Endometrium (tissue), 2 donors: ENCODE results near the gene HIVEP2.

Experiments
- FAIRE-seq: peaks from 2 replicates; lab custom pipeline; 2012; peaks lifted over from hg19 to GRCh38; lab: Jason Lieb, UNC
- donor health status: control.
- donor health status: control.

HIVEP2 gene

DNA sequence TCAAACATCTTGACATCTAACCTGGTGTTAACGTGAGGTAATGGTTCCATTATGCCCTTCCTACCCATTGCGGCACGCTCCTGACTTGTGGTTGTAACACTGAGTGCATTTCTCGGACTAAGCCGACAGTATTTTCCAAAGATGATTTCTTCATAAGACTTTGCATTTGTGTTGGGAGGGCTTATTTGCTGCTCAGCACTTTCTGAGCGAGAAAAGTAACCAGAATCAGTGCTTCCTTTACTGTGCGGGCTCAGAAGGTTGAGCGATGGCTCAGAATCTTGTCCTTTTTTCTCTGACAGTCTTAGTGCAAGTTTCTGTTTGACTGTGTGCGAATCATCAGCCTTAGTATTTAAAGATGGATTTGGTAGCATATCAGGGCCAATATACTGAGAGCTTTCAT is 171.7 kb downstream of the HIVEP2 start:
- no peak for FAIRE-seq

DNA sequence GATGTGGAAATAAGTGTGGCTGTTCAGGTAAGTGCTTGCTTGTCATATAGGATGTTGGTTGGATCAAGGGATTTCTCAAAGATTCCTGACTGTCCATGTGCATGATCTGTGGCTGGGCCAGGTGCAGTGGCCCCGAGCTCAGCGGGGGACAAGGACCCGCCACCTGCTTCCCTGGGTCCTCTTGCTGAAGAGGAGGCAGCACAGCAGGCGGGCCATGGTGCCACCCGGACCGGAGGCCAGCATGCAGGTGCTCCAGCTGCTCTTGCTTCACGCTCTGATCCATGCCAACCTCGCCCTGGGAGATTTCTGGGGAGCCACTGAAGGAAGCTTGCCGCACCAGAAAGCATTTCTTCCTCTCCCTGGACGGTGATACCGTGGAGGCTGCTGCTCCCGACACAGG is 173.8 kb downstream of the HIVEP2 start:
- FAIRE-seq, result no peak

- no peak for FAIRE-seq
These were observed 179.7 kb downstream of the HIVEP2 start for GRCh38 chr6:142765306-142765705.

DNA sequence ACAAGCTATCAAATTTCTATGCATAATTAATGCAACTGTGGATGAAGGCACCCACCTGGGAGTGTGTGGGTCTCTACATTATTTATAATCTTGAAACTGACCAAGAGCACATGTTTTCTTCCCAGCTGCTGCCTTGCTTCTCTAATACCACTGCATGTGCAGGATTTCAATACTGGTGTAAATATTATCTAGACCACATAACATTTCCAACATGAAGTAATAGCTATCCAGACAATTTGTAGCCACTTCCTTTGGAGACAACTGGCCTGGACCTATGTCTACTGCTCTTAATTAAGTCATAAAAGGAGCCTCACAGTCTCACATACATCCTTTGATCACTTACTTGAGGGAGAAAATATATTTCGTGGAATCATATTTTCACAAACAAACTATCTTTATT is 180.7 kb downstream of the HIVEP2 start:
- FAIRE-seq, result no peak

- no peak for FAIRE-seq
These were observed 181.8 kb downstream of the HIVEP2 start for GRCh38 chr6:142763205-142763604.

DNA sequence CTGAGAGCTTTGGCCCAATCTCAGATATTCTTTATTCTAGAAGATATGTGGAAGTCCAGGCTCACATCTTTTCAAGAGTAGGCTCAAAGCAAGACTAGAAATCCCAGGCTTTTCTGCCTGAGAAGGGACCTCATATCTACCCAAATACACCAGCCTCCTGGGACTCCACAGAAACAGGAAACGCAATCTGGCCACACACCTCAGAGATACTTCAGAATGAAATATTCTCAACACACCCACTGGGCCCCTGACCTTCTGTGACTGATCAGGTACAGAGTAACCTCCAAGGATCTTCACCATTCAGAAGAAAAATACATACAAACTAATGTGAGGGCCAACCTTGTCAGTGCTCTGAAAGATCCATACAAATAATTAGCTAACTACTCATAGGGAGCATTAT is 183.2 kb downstream of the HIVEP2 start:
- FAIRE-seq, result no peak

GRCh38 chr6:142760152-142760551 is 184.8 kb downstream of the HIVEP2 start:
- FAIRE-seq, result no peak

GRCh38 chr6:142758629-142759025 is 186.3 kb downstream of the HIVEP2 start:
- FAIRE-seq, result no peak

GRCh38 chr6:142757852-142758628 is 186.9 kb downstream of the HIVEP2 start:
- no peak for FAIRE-seq

DNA sequence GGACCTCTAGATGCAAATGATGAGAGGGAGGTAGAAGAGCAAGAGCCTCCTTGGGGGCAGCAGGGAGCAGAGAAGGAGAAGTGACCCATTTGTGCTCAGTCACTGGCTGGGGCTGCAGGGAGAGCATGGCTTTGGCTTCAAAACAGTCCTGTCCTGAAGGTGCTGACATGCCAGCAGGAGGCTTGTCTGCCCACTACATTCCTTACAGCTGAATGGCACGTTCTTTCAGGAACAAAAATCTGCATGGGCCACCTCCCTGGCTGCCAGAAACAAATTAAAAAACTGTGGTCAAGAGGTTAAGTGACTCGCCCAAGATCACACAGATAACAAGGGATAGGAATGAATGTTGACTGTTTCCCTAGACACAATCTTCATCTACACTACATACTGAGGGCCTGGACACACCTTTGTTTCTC is 188.8 kb downstream of the HIVEP2 start:
- FAIRE-seq, result no peak

- FAIRE-seq, result no peak
These were observed 191.8 kb downstream of the HIVEP2 start for GRCh38 chr6:142753196-142753595.

GRCh38 chr6:142752348-142752747 is 192.6 kb downstream of the HIVEP2 start:
- no peak for FAIRE-seq

- FAIRE-seq, result no peak
These were observed 193.5 kb downstream of the HIVEP2 start for GRCh38 chr6:142751452-142751851.

- FAIRE-seq, result no peak
These were observed 194.0 kb downstream of the HIVEP2 start for GRCh38 chr6:142750998-142751397.

GRCh38 chr6:142749556-142749955 is 195.4 kb downstream of the HIVEP2 start:
- FAIRE-seq, result no peak

DNA sequence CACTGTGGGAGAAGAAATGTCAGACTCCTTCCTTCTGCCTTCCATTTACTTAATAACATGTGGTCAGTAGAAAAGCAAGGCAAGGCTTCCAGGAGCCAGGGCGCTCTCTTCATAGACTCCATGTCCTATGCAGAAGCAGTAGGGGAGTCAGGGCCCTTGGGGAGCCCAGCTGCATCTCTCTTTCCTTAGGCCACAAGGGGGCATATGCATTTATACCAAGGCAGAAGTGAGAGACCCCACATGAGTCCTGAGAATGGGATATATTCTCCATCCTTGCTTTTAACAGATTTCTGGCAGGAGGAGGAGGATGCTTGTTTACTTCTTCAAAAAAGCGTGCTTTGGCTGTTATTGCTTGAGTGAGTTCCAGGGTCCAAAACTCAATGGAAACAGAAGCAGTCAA is 198.5 kb downstream of the HIVEP2 start:
- no peak for FAIRE-seq

DNA sequence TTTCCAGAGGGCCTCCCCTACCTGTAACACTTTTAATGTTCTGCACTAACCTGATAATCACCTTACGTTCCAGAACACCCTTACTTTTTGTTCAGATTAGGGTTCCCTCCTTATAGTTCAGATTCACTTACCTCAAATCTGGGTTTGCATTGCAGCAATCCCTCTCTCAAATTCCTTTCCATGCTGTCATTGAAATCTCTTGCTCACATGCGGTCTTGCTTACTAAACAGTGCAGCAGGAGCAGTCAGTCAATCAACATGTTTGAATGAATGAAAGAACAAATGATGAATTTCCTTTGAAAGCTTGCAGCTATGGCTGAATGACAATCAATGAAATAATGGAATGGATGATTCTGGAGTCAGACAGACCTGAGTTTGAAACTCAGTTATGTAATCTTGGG is 200.1 kb downstream of the HIVEP2 start:
- FAIRE-seq, result no peak

- FAIRE-seq, result no peak
These were observed 204.5 kb downstream of the HIVEP2 start for GRCh38 chr6:142740449-142740848.

- no peak for FAIRE-seq
These were observed 206.2 kb downstream of the HIVEP2 start for GRCh38 chr6:142738731-142739130.

- FAIRE-seq, result no peak
These were observed 207.0 kb downstream of the HIVEP2 start for GRCh38 chr6:142738035-142738396.

DNA sequence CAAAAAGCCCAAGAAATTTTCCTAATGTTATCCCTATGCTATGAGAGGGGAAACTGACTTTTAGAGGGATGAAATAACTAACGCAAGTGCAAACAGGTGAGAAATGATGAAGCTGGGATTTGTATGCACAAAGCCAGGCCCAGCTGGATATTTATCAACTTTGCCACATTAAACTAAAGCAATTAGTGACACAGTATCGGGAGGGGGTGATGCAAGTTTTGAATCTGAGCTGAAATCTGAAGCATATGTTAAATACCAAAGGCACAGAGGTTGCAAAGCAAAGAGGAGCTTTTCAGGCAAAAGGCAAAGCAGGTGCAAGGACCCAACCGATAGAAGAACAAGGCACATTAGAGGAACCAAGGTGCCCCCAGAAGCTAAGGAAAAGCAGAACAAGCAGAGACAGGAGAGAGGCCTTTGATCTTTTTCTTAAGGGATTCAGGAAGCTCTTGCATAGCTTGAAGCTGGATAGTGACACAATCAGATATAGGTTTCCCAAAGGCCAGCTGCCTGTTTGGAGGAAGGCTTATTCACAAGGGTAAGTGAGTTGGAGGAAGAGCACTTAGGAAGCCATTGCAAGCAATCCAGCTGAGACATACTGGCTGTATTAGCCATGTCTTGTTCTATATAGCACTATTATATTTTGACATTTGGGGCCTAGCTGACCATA is 207.5 kb downstream of the HIVEP2 start:
- no peak for FAIRE-seq

DNA sequence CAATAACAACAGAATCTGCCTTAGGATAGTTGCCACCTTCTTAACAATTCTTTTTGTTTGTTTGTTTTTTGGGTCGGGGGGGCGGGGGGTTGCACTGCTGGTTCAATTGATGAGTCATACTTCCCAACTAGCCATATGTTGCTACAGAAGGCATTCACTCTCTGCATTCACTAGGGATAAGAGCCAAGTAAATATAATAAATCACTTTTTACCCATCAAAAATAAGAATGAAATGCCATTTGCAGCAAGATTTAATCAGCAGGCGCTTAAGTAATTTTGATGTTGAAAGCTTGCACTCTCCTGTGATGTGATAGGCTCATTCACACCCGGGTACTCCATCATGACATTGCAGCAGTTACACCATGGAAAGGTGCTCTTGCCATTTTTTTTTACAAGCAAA is 209.8 kb downstream of the HIVEP2 start:
- no peak for FAIRE-seq

DNA sequence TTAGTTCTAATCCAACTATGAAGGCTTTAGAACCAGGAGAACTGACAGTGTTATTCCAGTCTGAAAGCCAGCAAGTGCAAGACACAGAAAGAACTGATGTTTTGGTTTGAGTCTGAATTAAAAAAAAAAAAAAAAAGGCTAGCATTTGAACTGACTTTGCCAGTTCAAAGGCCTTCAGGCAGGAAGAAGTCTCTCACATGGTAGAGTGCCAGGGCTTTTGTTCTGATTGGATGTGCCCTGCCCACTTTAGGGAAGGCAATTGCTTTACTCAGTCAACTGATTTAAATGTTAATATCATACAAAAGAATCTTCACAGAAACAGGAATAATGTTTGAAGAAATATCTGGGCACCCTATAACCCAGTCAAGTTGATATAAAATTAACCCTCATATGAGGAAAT is 212.2 kb downstream of the HIVEP2 start:
- no peak for FAIRE-seq

GRCh38 chr6:142731611-142732010 is 213.4 kb downstream of the HIVEP2 start:
- no peak for FAIRE-seq
